DOHH2 (cell line): Measurements from ENCODE around the gene MAML2.

ENCODE experiments used
- H3F3A ChIP-seq: fragments of 200-600 bp; sonication (generic), shearing (Covaris generic); 2 replicates; pipeline ENCODE4 v1.6.0; 2016; ENCODE audit warnings: antibody characterized with exemption, mild to moderate bottlenecking; ENCODE audit not compliant: control insufficient read depth, insufficient read depth
- H3K27ac ChIP-seq: fragments of 200-600 bp; sonication (generic); 2 replicates; pipeline ENCODE4 v1.5.1; 2014; ENCODE audit warnings: low read depth, mild to moderate bottlenecking, low read length, moderate library complexity
- H3K27me3 ChIP-seq: fragments of 200-600 bp; sonication (generic); 2 replicates; pipeline ENCODE4 v1.6.1; 2014; ENCODE audit warnings: mild to moderate bottlenecking, low read length, mixed read lengths; ENCODE audit not compliant: control insufficient read depth
- H3K36me3 ChIP-seq: fragments of 200-600 bp; sonication (generic); 2 replicates; pipeline ENCODE4 v1.6.1; 2014; ENCODE audit warnings: mild to moderate bottlenecking, low read length, moderate library complexity, mixed read lengths; ENCODE audit not compliant: control insufficient read depth
- H3K4me1 ChIP-seq: fragments of 200-600 bp; sonication (generic); 2 replicates; pipeline ENCODE4 v1.6.1; 2014; ENCODE audit warnings: mild to moderate bottlenecking, low read length, mixed read lengths; ENCODE audit not compliant: control insufficient read depth
- H3K4me2 ChIP-seq: fragments of 200-600 bp; sonication (generic); 2 replicates; pipeline ENCODE4 v1.6.0; 2014; ENCODE audit warnings: mild to moderate bottlenecking, low read length, moderate library complexity
- H3K4me3 ChIP-seq: fragments of 200-600 bp; sonication (generic); 2 replicates; pipeline ENCODE4 v1.5.1; 2014; ENCODE audit warnings: mild to moderate bottlenecking, low read length, mixed read lengths
- H3K79me2 ChIP-seq: fragments of 200-600 bp; sonication (generic); 2 replicates; pipeline ENCODE4 v1.6.1; 2014; ENCODE audit warnings: mild to moderate bottlenecking, low read length, mixed read lengths; ENCODE audit not compliant: control insufficient read depth
- H3K9me2 ChIP-seq: fragments of 200-600 bp; sonication (generic); replicated peaks from 2 replicates; pipeline ENCODE4 v1.6.1; 2014; ENCODE audit warnings: mild to moderate bottlenecking, low read length, mixed read lengths; ENCODE audit not compliant: control insufficient read depth
- H3K9me3 ChIP-seq: fragments of 200-600 bp; sonication (generic); 2 replicates; pipeline ENCODE4 v1.6.1; 2014; ENCODE audit warnings: antibody characterized with exemption, low read length, mixed read lengths; ENCODE audit not compliant: control insufficient read depth, insufficient read depth
- H4K20me1 ChIP-seq: fragments of 200-600 bp; sonication (generic); 2 replicates; pipeline ENCODE4 v1.6.0; 2014; ENCODE audit warnings: low read depth, mild to moderate bottlenecking, antibody characterized with exemption, low read length, moderate library complexity; ENCODE audit not compliant: control insufficient read depth, insufficient read depth
- CTCF ChIP-seq: fragments of 200-600 bp; sonication (generic); IDR thresholded peaks from one replicate; pipeline ENCODE4 v1.5.1; 2014; ENCODE audit warnings: antibody characterized with exemption, mild to moderate bottlenecking, low read depth, low read length; ENCODE audit not compliant: poor library complexity, severe bottlenecking
- EZH2phosphoT487 ChIP-seq: fragments of 200-600 bp; sonication (generic); IDR thresholded peaks from 2 replicates; pipeline ENCODE4 v1.6.1; 2017; ENCODE audit warnings: borderline replicate concordance, mild to moderate bottlenecking, antibody characterized with exemption, low read length, moderate library complexity, mixed read lengths

MAML2 gene

GRCh38 chr11:96152623-96153022, 190.4 kb downstream of the MAML2 start:
- H3K27me3 ChIP-seq = no peaks in the 10 kb centered on the region
- H3K4me2 ChIP-seq = no peak overlapping the region
- no peaks in the 10 kb centered on the region for H3K79me2 ChIP-seq
- H3K4me3 ChIP-seq = no peak overlapping the region
- no peaks in the 10 kb centered on the region for H3K36me3 ChIP-seq
- H3F3A ChIP-seq = no peaks in the 10 kb centered on the region
- H3K27ac ChIP-seq = no peak overlapping the region
- H3K9me3 ChIP-seq = no peaks in the 10 kb centered on the region
- H3K4me1 ChIP-seq = no peaks in the 10 kb centered on the region
- no peaks in the 10 kb centered on the region for H3K9me2 ChIP-seq
- no peak for TF ChIP-seq CTCF
- no peak for TF ChIP-seq EZH2phosphoT487
- no peaks in the 10 kb centered on the region for H4K20me1 ChIP-seq

- no peak overlapping the region for H3K4me2 ChIP-seq
- no peaks in the 10 kb centered on the region for H3K4me1 ChIP-seq
Observed at GRCh38 chr11:96151501-96151900, 191.5 kb downstream of the MAML2 start.

GRCh38 chr11:96150609-96151008, 192.4 kb downstream of the MAML2 start:
- Histone ChIP-seq H4K20me1 (no peaks in the 10 kb centered on the region), H3K79me2 (no peaks in the 10 kb centered on the region), H3K27ac (no peak overlapping the region), H3F3A (no peaks in the 10 kb centered on the region), H3K36me3 (no peaks in the 10 kb centered on the region), H3K4me3 (no peak overlapping the region), H3K9me3 (no peaks in the 10 kb centered on the region), H3K27me3 (no peaks in the 10 kb centered on the region), H3K9me2 (no peaks in the 10 kb centered on the region), H3K4me2 (no peak overlapping the region), H3K4me1 (no peaks in the 10 kb centered on the region)
- TF ChIP-seq CTCF (no peak), EZH2phosphoT487 (no peak)

More at GRCh38 chr11:96151501-96151900, 191.5 kb downstream of the MAML2 start:
- H3K79me2 ChIP-seq = no peaks in the 10 kb centered on the region
- no peak for TF ChIP-seq CTCF
- TF ChIP-seq EZH2phosphoT487 = no peak
- no peak overlapping the region for H3K4me3 ChIP-seq
- no peaks in the 10 kb centered on the region for H3K36me3 ChIP-seq
- no peaks in the 10 kb centered on the region for H3K9me2 ChIP-seq
- no peaks in the 10 kb centered on the region for H3K9me3 ChIP-seq
- no peaks in the 10 kb centered on the region for H3F3A ChIP-seq
- H4K20me1 ChIP-seq = no peaks in the 10 kb centered on the region
- H3K27me3 ChIP-seq = no peaks in the 10 kb centered on the region
- no peak overlapping the region for H3K27ac ChIP-seq
